Right cardiac atrium (tissue), 5 donors: ENCODE data around the gene C8G. TPM values are rescaled to one million over a fixed set of nuclear protein-coding genes. Genes with fewer than 3 reads are reported as not detected.

Experiments
- ATAC-seq, 2 donors: fragments of 200-7000 bp; cut with Tn5 transposase; one replicate each; pipeline versions ENCODE4 v1.8.0 to v1.9.1; 2020; ENCODE audit warnings: moderate library complexity in 2 of 2, mild to moderate bottlenecking in 1 of 2
- DNase-seq, 3 donors: peaks; one replicate each; pipeline ENCODE4 v3.0.0-alpha.2; 2020
- H3K27ac ChIP-seq: one replicate; pipeline ENCODE4 v1.5.1; 2013; ENCODE audit warnings: mild to moderate bottlenecking, low read length, control low read depth, moderate library complexity
- H3K27me3 ChIP-seq: one replicate; pipeline ENCODE4 v1.6.1; 2013; ENCODE audit not compliant: control insufficient read depth, insufficient read depth
- H3K4me1 ChIP-seq: one replicate; pipeline ENCODE4 v1.6.1; 2013; ENCODE audit warnings: low read length; ENCODE audit not compliant: control insufficient read depth, insufficient read depth
- H3K4me3 ChIP-seq: one replicate; pipeline ENCODE4 v1.5.1; 2013; ENCODE audit warnings: low read length, control low read depth
- H3K9me3 ChIP-seq: one replicate; pipeline ENCODE4 v1.6.1; 2013; ENCODE audit warnings: low read length; ENCODE audit not compliant: control insufficient read depth
- WGBS: extraction: QIAGEN DNeasy Blood & Tissue Kit; methylation state at CpG from one replicate; pipeline ENCODE4 v1.1.7; 2013; 5-methylcytosine and 5-hydroxymethylcytosine counted together
- intact Hi-C, 4 donors: fragments of 100-400 bp; cut with DNase I; formaldehyde crosslinking; loops; one replicate each; pipeline versions ENCODE4 v1.11.0 to v1.14.0; 2022 to 2023
- polyA plus RNA-seq: library from polyadenylated mRNA; stranded (reverse); fragments of 200-250 nt; gene quantifications from one replicate; pipeline ENCODE4 v1.2.3, GENCODE V29; 2013
- total RNA-seq, 4 donors: library from RNA; stranded (reverse); fragmentation: NEBNext Ultra II Directional; extraction: Animal tissue kit (Norgen Biotek cat#: 25700); gene quantifications; one replicate each; pipeline ENCODE4 v1.2.1, GENCODE V29; 2021
- donor health status: healthy with polysubstance abuse.
- donor health status: DM: no; HTN: yes; CAD: no.
- donor health status: DM: no; HTN: no; CAD: no.
- donor health status: DM: no; HTN: yes; CAD: no; lungs with severe emphysema.
- donor health status: DM: yes; HTN: yes; CAD: no.

C8G gene
- total and polyA plus RNA-seq, 5 donors, result 1.0 to 1.8 (median 1.4) TPM

DNA sequence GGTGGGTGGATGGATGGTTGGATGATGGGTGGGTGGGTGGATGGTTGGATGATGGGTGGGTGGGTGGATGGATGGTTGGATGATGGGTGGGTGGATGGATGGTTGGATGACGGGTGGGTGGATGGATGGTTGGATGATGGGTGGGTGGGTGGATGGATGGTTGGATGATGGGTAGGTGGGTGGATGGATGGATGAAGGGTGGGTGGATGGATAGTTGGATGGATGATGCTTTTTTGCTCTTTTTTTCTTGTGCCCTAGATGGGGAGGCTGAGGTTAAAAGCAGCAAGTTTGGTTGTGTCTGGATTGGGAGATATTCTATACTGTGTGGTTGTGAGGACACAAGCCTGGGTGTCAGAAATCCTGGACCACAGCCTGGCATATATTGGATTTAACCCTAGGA lies 12.4 kb downstream of the C8G start:
- Histone ChIP-seq H3K27me3 (no peaks in the 10 kb centered on the region), H3K4me1 (no peaks in the 10 kb centered on the region), H3K4me3 (no peak overlapping the region), H3K9me3 (no peaks in the 10 kb centered on the region), H3K27ac (no peak overlapping the region)
- 100% methylated on average over 1 of the region's 1 CpG for WGBS
- no peak for ATAC-seq
- no peak for DNase-seq
- intact Hi-C loops, result no loop called here

DNA sequence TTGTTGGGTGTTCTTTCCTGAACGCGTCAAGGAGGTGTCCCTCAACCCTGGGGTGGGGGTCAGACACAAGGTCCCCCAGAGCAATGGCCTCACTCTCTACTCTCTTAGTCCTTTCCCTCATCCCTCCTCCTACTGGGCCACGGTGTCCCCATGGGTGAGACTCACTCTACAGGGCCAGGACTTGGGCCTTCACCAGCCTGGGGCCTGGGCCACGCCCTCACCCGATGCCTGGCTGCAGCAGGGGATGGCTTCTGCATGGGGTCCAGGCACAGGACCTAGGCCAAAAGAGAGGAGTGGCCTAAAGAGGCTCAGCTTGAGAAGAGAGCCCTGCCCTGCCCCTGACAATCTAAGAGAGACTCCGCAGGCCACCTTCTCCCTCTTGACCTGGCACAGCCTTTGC lies 12.9 kb downstream of the C8G start:
- Histone ChIP-seq H3K27ac (no peak overlapping the region), H3K9me3 (no peaks in the 10 kb centered on the region), H3K27me3 (no peaks in the 10 kb centered on the region), H3K4me3 (no peak overlapping the region), H3K4me1 (no peaks in the 10 kb centered on the region)
- intact Hi-C loops, result no loop called here
- 90% methylated on average over 6 of the region's 6 CpGs for WGBS
- DNase-seq, result peak in 2 of 3 donors; percentile 5 to 9
- no peak for ATAC-seq

DNA sequence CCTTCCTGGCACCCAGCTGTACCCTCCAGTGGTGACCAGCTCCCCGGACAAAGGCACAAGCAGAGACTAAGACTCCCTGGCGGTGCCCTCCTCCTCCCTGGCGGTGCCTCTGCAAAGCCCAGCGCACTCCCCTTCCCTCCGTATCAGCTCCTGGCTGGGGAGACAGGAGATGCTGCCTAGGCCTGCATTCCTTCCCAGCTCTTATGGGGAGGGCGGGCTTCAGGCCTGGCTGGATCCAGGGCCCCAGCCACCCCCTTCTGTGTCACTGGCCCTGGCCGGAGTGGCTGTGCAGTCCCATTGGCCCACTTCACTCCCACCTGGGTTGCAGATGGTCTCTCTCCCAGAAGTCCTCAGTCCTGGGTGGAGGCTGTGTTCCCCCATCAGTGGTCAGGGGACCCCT lies 13.4 kb downstream of the C8G start:
- Histone ChIP-seq H3K4me1 (no peaks in the 10 kb centered on the region), H3K27ac (no peak overlapping the region), H3K27me3 (no peaks in the 10 kb centered on the region), H3K4me3 (no peak overlapping the region), H3K9me3 (no peaks in the 10 kb centered on the region)
- ATAC-seq (no peak), DNase-seq (peak in 1 of 3 donors; percentile 36)
- 97% methylated on average over 7 of the region's 7 CpGs for WGBS
- intact Hi-C loops, result no loop called here

DNA sequence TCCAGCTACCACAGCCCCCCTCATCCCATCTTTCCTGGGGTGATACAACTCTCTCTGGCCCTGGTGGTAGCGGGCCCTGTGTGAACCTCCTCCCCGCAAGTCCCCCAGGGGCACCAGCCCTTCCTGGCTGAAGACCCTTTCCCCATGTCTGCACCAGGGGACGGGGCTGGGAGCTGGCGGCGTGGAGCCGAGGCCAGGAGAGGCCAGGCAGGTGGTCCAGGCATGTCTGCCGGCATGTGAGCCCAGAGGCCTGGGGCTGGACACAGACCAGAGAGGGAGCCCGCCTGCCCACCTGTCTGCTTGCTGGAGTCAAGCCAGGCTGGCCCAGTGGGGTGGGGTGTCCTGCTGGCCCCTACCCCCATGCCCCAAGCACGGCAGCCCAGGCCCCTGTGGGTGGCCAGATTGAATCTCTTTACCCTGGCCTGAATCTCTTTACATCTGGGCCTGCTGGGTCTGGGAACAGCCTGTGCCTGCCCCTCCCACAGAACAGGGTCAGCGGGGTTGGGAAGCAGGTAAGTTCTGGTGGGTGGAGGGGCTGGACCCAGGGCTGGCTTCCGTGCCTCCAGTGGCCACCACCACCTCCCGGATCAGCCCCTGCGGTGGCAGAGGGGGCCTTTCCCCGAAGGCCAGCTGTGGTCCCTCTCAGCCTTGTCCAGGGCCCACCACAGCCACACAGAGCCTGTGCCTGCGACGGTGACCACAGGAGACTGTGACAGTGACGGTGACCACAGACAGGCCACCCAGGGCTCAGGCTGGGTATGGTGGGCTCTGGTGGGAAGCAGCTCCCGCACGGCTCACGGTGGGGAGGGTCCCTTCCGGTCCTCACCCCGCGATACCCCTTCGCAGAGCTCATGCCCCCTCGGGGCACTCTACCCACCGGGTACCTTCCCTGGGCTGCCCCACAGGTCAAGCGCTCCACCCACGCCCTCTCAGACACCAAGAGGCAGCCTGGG lies 14.1 kb downstream of the C8G start:
- H3K27ac ChIP-seq, result no peak overlapping the region
- no peaks in the 10 kb centered on the region for H3K9me3 ChIP-seq
- peak in 2 of 3 donors; percentile 23 to 58 for DNase-seq
- no peaks in the 10 kb centered on the region for H3K27me3 ChIP-seq
- intact Hi-C loops, result no loop called here
- H3K4me3 ChIP-seq, result no peak overlapping the region
- H3K4me1 ChIP-seq, result no peaks in the 10 kb centered on the region
- ATAC-seq, result no peak
- WGBS, result 87% methylated on average over 28 of the region's 28 CpGs

DNA sequence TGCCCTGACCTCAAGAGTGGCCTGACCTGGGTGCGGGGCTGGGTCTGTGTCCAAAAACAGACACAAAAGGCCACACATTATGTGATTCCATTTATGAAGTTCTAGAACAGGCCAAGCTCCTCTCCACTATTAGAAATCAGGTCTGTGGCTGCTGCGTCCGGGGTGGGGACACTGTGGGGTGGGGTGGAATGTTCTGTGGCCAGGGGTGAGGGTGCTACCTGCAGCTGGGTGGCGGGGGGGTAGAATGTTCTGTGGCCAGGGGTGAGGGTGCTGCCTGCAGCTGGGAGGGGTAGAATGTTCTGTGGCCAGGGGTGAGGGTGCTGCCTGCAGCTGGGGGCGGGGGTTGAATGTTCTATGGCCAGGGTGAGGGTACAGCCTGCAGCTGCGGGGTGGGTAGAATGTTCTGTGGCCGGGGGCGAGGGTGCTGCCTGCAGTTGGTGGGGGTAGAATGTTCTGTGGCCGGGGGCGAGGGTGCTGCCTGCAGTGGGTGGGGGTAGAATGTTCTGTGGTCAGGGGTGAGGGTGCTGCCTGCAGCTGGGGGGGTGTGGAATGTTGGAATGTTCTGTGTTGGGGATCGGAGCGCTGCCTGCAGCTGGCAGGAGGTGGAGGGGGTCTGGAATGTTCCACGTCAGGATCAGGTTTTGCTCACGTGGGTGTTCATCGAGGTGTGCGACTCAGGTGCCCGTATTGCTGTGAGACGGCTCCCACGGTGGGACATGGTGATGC lies 15.3 kb downstream of the C8G start:
- H3K4me3 ChIP-seq, result no peak overlapping the region
- no peak overlapping the region for H3K27ac ChIP-seq
- no peaks in the 10 kb centered on the region for H3K4me1 ChIP-seq
- ATAC-seq (no peak), DNase-seq (no peak)
- H3K9me3 ChIP-seq, result no peaks in the 10 kb centered on the region
- H3K27me3 ChIP-seq, result no peaks in the 10 kb centered on the region
- 82% methylated on average over 19 of the region's 19 CpGs for WGBS
- intact Hi-C loops, result no loop called here

DNA sequence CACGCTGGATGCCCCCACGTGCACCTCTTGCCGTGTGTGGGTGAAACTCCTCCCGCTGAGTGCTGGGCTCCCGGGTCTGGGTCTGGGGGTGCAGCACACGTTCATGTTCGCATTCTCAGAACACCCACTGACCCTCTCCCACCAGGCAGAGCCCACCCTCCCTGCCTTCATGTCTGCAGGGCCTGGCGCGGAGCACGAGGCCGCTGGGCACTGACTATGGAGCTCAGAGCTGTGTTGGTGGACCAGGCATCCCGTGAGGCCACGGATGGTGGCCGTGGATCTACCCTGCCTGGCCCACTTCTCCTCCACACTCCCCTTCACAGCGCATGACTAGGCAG lies 15.9 kb downstream of the C8G start:
- DNase-seq (no peak), ATAC-seq (no peak)
- no peaks in the 10 kb centered on the region for H3K9me3 ChIP-seq
- no peaks in the 10 kb centered on the region for H3K4me1 ChIP-seq
- no peak overlapping the region for H3K4me3 ChIP-seq
- intact Hi-C loops, result no loop called here
- WGBS, result 80% methylated on average over 15 of the region's 15 CpGs
- no peaks in the 10 kb centered on the region for H3K27me3 ChIP-seq
- no peak overlapping the region for H3K27ac ChIP-seq

DNA sequence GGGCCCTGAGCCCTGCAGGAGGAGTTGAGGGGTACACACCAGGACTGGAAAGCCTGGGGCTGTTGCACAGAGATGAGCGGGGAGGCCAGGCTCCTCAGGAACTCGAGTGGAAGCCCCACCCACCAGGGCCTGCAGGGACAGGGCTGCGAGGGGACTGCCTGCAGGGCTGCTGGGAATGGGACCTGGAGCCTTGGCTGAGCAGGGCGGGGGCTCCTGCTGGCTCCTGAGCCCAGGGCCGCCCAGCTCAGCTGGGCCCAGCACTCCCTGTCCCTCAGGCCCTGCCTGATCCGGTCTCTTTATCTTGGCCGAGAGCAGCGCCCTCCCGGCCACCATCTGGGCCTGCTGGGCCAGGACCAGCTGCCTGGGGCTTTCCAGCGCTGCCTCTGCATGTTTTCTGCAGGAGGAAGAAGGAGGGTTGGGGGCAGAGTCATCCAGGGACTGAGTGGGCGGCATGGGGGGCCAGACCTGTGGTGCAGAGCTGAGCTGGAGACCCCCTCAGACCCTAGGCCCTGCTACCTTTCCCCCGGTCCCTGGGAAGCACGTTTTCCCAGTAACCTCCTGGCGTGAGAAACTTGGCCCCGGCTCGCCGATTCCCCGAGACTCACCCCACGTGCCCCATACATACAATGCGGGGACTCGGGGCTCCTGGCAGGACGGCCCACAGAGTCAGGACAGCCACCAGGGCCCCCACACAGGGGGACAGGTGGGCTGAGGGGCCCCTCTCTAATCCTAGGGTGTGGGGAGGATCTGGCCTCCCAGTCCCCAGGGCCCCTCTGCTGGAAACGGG lies 16.4 kb downstream of the C8G start:
- H3K4me1 ChIP-seq, result no peaks in the 10 kb centered on the region
- intact Hi-C loops, result no loop called here
- no peak overlapping the region for H3K27ac ChIP-seq
- H3K27me3 ChIP-seq, result no peaks in the 10 kb centered on the region
- WGBS, result 59% methylated on average over 23 of the region's 23 CpGs
- no peak overlapping the region for H3K4me3 ChIP-seq
- DNase-seq, result peak; percentile 83 to 92 (median 92)
- H3K9me3 ChIP-seq, result no peaks in the 10 kb centered on the region
- ATAC-seq, result peak; percentile 89 to 90

DNA sequence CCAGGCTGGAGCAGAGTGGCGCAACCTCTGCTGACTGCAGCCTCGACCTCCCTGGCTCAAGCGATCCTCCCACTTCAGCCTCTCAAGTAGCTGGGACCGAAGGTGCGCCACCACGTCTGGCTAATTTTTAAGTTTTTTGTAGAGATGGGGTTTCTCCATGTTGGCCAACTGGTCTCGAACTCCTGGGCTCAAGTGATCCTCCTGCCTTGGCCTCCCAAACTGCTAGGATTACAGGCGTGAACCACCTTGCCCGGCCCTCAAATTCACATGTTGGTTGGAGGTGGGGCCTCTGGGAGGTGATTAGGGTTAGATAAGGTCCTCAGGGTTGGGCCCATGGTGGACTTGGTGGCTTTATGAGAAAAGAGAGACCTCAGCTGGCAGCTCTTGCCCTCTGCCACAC lies 17.1 kb downstream of the C8G start:
- no peak for ATAC-seq
- Histone ChIP-seq H3K4me1 (no peaks in the 10 kb centered on the region), H3K27ac (no peak overlapping the region), H3K9me3 (no peaks in the 10 kb centered on the region), H3K27me3 (no peaks in the 10 kb centered on the region), H3K4me3 (no peak overlapping the region)
- intact Hi-C loops, result no loop called here
- WGBS, result 96% methylated on average over 9 of the region's 9 CpGs
- no peak for DNase-seq

DNA sequence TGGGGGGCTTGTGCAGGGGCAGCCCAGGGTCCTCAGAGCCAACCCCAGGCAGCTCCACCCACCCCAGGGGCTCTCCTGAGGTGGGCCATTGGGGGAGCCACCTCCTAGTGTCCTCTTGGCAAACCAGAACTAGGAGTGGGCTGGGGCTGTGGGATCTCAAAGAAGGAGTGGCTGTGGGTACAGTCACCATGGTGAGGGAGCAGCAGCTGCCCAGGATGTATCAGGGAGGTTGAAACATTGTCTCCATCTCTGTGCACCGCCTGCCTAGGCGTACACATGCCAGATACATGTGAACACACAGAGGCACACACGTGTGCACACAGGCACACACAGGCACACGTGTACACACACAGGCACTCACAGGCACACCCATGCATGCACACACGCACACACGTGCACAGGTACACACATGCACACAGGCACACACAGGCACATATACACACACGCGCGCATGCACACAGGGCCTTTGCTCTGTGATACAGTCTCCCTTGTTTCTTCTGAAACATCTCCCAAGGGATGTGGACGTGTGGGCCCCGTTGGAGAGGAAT lies 17.7 kb downstream of the C8G start:
- no peak for ATAC-seq
- H3K9me3 ChIP-seq, result no peaks in the 10 kb centered on the region
- intact Hi-C loops, result no loop called here
- DNase-seq, result no peak
- WGBS, result 80% methylated on average over 11 of the region's 11 CpGs
- H3K4me3 ChIP-seq, result no peak overlapping the region
- no peak overlapping the region for H3K27ac ChIP-seq
- H3K4me1 ChIP-seq, result no peaks in the 10 kb centered on the region
- H3K27me3 ChIP-seq, result no peaks in the 10 kb centered on the region

DNA sequence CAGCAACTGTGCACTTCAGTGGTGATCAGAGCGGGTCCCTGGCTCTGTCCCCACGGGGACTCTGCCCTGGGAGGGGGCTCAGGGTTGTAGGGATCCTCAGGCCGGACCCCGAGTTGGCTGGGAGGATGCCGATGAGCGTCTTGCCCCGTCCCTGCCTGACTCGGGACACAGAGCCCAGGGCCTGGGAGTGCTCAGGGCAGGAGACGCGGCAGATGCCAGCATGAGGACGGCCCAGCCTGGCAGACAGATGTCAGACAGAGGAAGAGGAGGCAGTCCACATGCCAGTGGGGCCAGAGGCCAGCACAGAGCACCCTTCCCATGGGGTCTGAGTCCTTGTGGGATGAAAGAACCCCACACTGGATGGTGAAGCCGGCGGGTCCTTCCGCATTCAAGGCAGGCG lies 18.3 kb downstream of the C8G start:
- Histone ChIP-seq H3K27me3 (no peaks in the 10 kb centered on the region), H3K4me1 (no peaks in the 10 kb centered on the region), H3K27ac (no peak overlapping the region), H3K4me3 (no peak overlapping the region), H3K9me3 (no peaks in the 10 kb centered on the region)
- intact Hi-C loops, result no loop called here
- DNase-seq, result no peak
- ATAC-seq, result no peak
- 87% methylated on average over 15 of the region's 15 CpGs for WGBS

DNA sequence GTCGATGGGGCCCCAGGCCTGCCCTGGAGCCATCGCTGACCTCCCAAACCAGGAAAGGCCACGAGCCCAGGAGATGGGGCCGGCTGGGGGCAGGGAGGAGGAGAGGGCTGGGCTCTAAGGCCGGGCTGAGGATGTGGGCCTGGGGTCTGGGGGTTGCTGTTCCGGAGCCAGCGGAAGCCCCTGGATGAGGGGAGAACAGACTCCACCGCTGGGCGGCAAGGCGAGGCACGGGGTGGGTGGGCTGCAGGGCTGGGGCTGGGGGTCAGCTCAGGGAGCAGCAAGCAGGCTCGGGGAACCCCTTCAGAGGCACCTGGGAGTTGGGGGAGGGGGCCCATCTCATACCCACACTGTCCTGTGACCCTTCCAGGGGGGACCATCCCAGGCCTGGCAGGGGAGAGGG lies 18.7 kb downstream of the C8G start:
- intact Hi-C loops, result no loop called here
- no peak overlapping the region for H3K27ac ChIP-seq
- H3K27me3 ChIP-seq, result no peaks in the 10 kb centered on the region
- H3K9me3 ChIP-seq, result no peaks in the 10 kb centered on the region
- no peak overlapping the region for H3K4me3 ChIP-seq
- no peak for DNase-seq
- ATAC-seq, result no peak
- no peaks in the 10 kb centered on the region for H3K4me1 ChIP-seq
- 91% methylated on average over 12 of the region's 12 CpGs for WGBS
